Endometrial microvascular endothelial cells (primary cell): Measurements from ENCODE around the gene RAD18. TPM values are rescaled to one million over a fixed set of nuclear protein-coding genes. Genes with fewer than 3 reads are reported as not detected.

ENCODE experiments used
- in situ Hi-C: cut with HindIII; loops from 2 replicates; pipeline ENCODE4 v1.10.0; 2017; ENCODE audit warnings: low sequenced_read_pairs, low pct_unique_long_range_greater_than_20kb; ENCODE audit errors: inconsistent ontology term
- total RNA-seq: library from RNA; depleted of rRNA; stranded (reverse); fragments of >200 nt; gene quantifications from one replicate; pipeline ENCODE4 v1.2.3, GENCODE V29; 2015; ENCODE audit errors: inconsistent ontology term

RAD18 gene
- total RNA-seq, 1 donor from 2014 or later: 8.5 TPM

- in situ Hi-C loops: no loop called here
Measured at GRCh38 chr3:8931342-8931741, 31.9 kb downstream of the RAD18 start.

DNA sequence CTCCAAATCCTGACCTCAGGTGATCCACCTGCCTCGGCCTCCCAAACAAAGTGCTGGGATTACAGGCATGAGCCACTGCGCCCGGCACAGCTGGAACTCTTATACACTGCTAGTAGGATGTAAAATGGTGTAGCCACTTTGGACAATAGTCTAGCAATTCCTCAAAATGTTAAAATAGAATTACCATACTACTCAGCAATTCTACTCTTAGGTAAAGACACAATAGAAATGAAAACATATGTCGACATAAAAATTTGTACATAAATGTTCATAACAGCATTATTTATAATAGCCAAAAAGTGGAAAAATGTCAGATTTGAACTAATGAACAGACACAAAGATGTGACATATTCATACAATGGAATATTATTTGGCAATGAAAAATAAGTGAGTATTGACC lies 33.4 kb downstream of the RAD18 start:
- in situ Hi-C loops: no loop called here

- in situ Hi-C loops: no loop called here
Measured at GRCh38 chr3:8914491-8914890, 48.8 kb downstream of the RAD18 start.

GRCh38 chr3:8911781-8912180 lies 51.5 kb downstream of the RAD18 start:
- in situ Hi-C loops: no loop called here

DNA sequence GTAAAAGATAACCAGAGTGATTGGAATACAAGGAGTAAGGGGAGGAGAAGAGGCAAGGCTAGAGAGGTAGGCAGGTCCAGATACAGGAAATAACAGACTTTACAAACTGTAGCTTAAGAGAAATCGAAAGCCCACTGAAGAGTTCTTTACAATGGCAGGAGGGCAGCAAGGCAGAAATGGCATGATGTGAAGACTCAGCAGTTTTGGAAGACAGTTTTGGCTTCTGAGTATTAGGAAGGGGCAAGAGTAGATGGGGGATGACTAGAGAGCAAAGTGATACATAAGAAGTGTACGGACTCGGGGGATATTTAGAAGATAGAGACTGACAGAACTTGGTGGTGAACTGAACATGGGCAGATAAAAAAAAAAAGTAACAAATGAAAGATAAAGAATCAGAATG lies 54.1 kb downstream of the RAD18 start:
- in situ Hi-C loops: no loop called here

DNA sequence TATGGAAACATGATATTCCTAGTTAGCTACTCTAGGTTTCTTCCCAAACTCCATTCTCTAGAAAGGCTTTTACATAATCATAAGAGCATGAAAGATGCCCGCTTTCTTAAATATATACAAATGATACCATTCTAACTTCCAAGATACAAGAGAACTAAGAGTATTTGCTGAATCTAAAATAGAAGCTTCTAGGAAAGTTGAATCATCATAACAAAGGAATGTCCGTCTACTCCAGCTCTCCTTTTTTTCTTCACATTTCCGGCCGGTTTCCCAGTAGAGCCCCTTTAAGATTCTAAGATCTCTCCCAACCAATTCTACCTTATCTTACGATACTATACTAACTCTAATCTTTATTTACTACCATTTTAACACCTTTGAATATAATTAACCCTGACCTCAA lies 60.1 kb downstream of the RAD18 start:
- in situ Hi-C loops: no loop called here

DNA sequence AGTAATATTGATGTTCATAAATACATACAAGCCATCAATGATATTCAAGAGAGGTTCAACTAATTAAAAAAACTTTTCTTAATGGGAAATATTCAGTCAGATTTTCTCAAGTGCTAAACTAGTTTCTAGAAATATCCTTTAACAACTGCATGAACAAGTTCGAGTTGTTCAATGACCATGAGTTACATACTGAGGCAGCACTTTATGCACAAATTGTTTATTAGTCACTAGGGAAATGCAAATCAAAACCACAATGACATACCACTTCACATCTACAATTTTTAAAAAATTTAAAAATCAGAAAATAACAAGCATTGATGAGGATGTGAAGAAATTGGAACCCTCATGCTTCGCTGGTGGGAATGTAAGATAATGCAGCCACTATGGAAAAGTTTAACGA lies 62.4 kb downstream of the RAD18 start:
- in situ Hi-C loops: no loop called here

GRCh38 chr3:8899876-8900460 lies 63.3 kb downstream of the RAD18 start:
- in situ Hi-C loops: no loop called here

GRCh38 chr3:8895829-8896228 lies 67.4 kb downstream of the RAD18 start:
- in situ Hi-C loops: no loop called here

DNA sequence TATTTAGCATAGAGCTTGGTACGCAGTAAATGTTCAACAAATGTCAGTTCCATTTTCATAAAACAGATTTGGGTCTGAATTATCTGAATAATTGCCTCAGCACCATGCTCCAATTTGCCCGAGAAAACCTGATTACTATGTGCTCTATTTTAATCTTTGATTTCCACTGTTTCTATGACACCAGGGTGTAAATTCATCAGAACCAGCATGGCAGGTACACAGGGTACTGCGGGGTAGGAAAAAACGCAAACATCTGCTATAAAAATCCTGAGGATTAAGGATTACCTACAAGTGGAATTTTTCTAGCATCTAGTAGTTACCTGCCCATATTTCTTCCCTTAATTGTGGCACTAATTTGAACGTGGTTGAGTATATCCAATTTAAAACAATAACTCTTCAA lies 70.3 kb downstream of the RAD18 start:
- in situ Hi-C loops: no loop called here

DNA sequence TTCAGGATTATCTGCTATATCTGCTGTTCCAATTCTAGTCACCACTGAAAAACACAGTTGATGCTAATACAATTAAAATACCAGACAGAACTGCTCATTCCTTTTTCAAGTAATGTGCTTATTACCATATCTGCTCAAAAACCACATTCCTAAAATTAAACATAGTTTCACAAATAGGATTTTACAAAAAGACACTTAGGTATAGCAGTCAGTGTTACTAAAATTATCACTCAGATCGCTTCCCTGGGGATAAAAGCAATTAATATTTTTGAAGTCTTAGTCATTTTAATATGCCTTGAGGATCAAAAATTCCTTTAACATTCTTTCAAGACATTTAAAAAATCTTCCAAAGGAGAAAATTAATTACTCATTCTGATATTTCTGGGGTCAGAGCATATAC lies 71.5 kb downstream of the RAD18 start:
- in situ Hi-C loops: no loop called here

DNA sequence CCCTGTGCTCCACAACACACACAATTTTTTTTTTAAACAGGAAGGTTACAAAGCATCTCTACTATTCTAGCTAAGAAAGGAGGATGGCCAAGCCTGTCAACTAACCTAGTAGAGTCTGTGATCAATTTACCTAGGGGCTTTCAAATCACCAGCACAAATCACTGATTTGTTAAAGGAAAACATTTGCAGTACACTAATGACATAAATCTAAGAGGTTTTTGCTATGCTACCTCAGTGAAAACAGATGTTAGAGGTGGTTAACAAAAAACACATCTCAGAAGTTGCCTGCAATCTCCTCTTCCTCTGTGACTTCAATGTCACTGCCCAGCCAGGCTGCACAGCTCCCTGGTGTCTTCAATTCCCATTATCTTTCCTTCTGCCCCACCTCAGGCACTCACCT lies 72.0 kb downstream of the RAD18 start:
- in situ Hi-C loops: no loop called here

DNA sequence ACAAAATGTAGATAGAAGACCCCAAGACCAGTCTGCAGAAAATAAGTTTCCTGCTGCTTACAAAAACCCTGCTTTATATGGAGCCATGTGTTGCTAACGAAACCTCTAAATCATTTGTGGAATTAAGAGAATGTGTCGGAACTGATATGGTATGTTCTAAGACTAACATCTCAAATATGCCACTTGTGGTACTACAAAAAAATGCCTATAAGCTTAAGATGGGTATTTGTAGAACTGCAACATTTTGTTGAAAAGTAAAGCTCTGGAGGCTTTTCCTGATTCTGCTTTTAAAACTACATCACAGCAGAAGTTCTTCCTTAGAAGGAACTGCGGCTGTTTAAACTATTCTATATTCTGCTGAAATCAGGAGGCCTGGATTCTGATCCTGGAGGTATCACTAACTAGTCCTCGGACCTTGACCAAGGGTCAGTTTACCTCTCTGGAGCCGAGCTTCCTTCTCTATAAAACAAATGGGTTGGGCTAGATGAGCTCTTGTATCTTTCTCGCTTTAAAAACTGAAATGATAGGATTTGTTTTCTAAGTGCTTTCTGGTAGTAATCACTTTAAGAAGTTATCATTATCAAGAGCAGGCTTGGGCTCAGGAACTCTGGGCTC lies 74.9 kb downstream of the RAD18 start:
- in situ Hi-C loops: no loop called here

GRCh38 chr3:8887435-8888300 lies 75.6 kb downstream of the RAD18 start:
- in situ Hi-C loops: no loop called here

DNA sequence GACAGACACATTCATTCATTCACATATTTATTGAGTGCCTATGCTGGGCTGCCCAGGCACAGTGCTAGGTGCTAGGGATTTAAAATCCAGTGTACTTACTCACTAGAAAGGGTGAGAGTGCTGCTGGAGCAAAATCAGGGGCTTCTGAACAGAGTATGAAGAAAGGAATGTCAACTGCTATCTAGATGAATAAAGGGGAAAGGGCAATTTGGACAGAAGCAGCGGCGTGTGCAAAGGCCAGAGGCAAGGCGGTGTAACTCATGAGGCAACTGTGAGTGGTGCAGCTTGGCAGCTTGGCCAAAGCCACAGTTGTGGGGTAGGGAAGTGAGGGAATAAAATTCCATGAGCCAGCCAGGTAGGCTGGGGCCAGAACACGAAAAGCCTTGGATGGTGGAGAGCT lies 76.7 kb downstream of the RAD18 start:
- in situ Hi-C loops: no loop called here

GRCh38 chr3:8885536-8886316 lies 77.5 kb downstream of the RAD18 start:
- in situ Hi-C loops: no loop called here

DNA sequence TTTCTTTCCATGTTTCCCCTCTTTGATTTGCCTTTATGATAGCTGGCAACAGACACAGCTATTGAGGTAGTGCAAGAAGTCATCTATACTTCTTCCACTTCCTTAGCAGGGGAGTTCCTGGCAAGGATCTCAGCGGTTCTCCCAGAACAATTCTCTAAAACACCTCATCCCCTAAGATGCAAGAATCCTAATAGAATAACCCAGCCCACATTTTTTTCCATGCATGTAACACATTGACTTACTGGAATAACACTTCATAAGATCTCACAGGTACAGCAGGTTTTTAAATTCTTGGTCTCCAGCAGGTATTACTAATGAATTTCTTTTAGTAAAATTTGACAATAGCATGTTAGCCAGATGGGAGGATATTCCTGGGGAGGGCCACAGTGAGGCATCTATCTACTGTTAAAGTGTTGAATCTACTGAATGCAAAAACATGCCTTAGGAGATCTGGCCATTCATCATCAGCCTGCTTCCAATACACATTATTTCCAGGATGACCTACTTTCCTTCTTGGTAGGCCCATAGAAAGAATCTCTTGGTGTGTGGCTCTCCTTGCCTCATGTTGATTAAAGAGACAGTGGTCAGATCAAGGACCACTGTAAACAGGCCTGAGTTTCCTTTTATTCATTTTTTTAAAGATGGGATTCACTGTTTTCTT lies 78.5 kb downstream of the RAD18 start:
- in situ Hi-C loops: no loop called here

DNA sequence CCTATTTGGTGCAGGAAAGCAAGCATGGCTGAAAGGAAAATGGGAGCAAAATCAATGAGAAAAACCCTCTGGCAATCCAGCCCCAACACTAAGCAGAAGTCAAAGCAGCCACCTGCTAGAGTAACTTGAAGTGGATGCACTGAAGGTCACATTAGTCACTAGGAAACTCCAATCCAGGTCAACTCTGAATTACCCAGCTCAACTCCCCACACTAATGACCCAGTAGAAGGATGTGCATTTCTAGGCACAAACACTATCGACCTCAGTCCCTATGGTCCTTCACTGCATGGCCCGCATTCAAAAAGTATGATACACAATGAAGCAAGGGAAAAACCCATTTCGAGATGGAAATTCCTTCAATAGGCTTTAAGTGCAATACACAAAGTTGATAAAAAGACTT lies 80.6 kb downstream of the RAD18 start:
- in situ Hi-C loops: no loop called here

- in situ Hi-C loops: no loop called here
Measured at GRCh38 chr3:8882171-8882593, 81.1 kb downstream of the RAD18 start.
